B cell (primary cell): Measurements from ENCODE around the gene ARAP1. TPM values are rescaled to one million over a fixed set of nuclear protein-coding genes. Genes with fewer than 3 reads are reported as not detected.

Experiments
- ATAC-seq: fragments of 200-7000 bp; cut with Tn5 transposase; one replicate; pipeline ENCODE4 v1.10.0; 2021; ENCODE audit warnings: low read depth, mild to moderate bottlenecking, moderate number of reproducible peaks, moderate library complexity
- CTCF ChIA-PET: fragments of 350-600 bp; sonication (Branson Sonifier 250); formaldehyde crosslinking; loops from one replicate; lab custom pipeline; 2021; ENCODE audit warnings: antibody characterized with exemption, inconsistent platforms; lab: Charles Lee
- POLR2A ChIA-PET: fragments of 350-600 bp; sonication (Branson Sonifier 250); formaldehyde crosslinking; loops from one replicate; lab custom pipeline; 2021; ENCODE audit warnings: antibody characterized with exemption; lab: Charles Lee
- DNase-seq: peaks from one replicate; pipeline ENCODE4 v3.0.0; 2013
- H2AFZ ChIP-seq: 2 replicates; pipeline ENCODE4 v1.6.1; 2012; ENCODE audit warnings: mild to moderate bottlenecking, low read depth, low read length; ENCODE audit not compliant: insufficient read depth, poor library complexity, severe bottlenecking
- H3K27ac ChIP-seq, 2 donors: 1 replicate in 1 of 2; 2 replicates in 1 of 2; pipeline ENCODE4 v1.5.1; 2012 to 2013; ENCODE audit warnings: low read length in 2 of 2, mild to moderate bottlenecking in 2 of 2, moderate library complexity in 1 of 2
- H3K27me3 ChIP-seq, 4 experiments: fragments of 200-600 bp in 1 of 4; sonication (generic) in 1 of 4; replicated peaks in 1 of 4; 1 replicate in 2 of 4; 2 replicates in 2 of 4; pipeline versions ENCODE4 v1.6.1 to v1.7.0; 2013 to 2016; ENCODE audit warnings: low read length in 3 of 4, mild to moderate bottlenecking in 2 of 4, mixed read lengths in 1 of 4, moderate library complexity in 1 of 4; ENCODE audit not compliant: insufficient read depth in 4 of 4, control insufficient read depth in 3 of 4; ENCODE audit errors: control extremely low read depth in 1 of 4
- H3K36me3 ChIP-seq, 2 experiments: replicated peaks in 1 of 2; 1 replicate in 1 of 2; 2 replicates in 1 of 2; pipeline versions ENCODE4 v1.6.1 to v1.7.1; 2013; ENCODE audit warnings: low read length in 1 of 2; ENCODE audit not compliant: insufficient read depth in 2 of 2, control insufficient read depth in 1 of 2; ENCODE audit errors: control extremely low read depth in 1 of 2, extremely low read depth in 1 of 2
- H3K4me1 ChIP-seq, 2 donors: fragments of 200-600 bp in 1 of 2; sonication (generic) in 1 of 2; 1 replicate in 1 of 2; 2 replicates in 1 of 2; pipeline versions ENCODE4 v1.5.1 to v1.6.1; 2013 to 2017; ENCODE audit warnings: low read length in 2 of 2; ENCODE audit not compliant: control insufficient read depth in 2 of 2, insufficient read depth in 2 of 2
- H3K4me2 ChIP-seq: replicated peaks from 2 replicates; pipeline ENCODE3; 2012; ENCODE audit warnings: mild to moderate bottlenecking, low read depth, low read length; ENCODE audit not compliant: poor library complexity, severe bottlenecking
- H3K4me3 ChIP-seq, 5 experiments: fragments of 200-600 bp in 1 of 5; sonication (generic) in 1 of 5; 1 replicate in 3 of 5; 2 replicates in 2 of 5; pipeline versions ENCODE4 v1.5.1 to v1.7.0; 2011 to 2016; ENCODE audit warnings: low read length in 4 of 5, mild to moderate bottlenecking in 4 of 5, low read depth in 2 of 5, control low read depth in 1 of 5, moderate library complexity in 1 of 5; ENCODE audit not compliant: insufficient read depth in 1 of 5; ENCODE audit errors: control extremely low read depth in 1 of 5, extremely low read depth in 1 of 5
- H3K79me2 ChIP-seq: fragments of 200-600 bp; sonication (generic); one replicate; pipeline ENCODE4 v1.6.0; 2016; ENCODE audit warnings: low read length; ENCODE audit not compliant: control insufficient read depth, insufficient read depth
- H3K9ac ChIP-seq: fragments of 200-600 bp; sonication (generic); 2 replicates; pipeline ENCODE4 v1.6.1; 2017; ENCODE audit warnings: mild to moderate bottlenecking, low read length, moderate library complexity
- H3K9me3 ChIP-seq, 3 donors: one replicate each; pipeline versions ENCODE4 v1.6.1 to v1.7.1; 2013; ENCODE audit warnings: low read length in 2 of 3; ENCODE audit not compliant: control insufficient read depth in 2 of 3, insufficient read depth in 1 of 3; ENCODE audit errors: control extremely low read depth in 1 of 3
- H4K20me1 ChIP-seq: 2 replicates; pipeline ENCODE4 v1.6.0; 2012; ENCODE audit warnings: mild to moderate bottlenecking, low read length; ENCODE audit not compliant: insufficient read depth, control insufficient read depth, poor library complexity, severe bottlenecking
- H3K27ac Mint-ChIP-seq: one replicate; pipeline ENCODE4 v1.8.0; 2021; ENCODE audit warnings: mixed read lengths
- H3K27me3 Mint-ChIP-seq: one replicate; pipeline ENCODE4 v1.8.0; 2021; ENCODE audit warnings: mixed read lengths
- H3K4me1 Mint-ChIP-seq: one replicate; pipeline ENCODE4 v1.8.0; 2021; ENCODE audit warnings: mixed read lengths
- H3K4me3 Mint-ChIP-seq: one replicate; pipeline ENCODE4 v1.8.0; 2021; ENCODE audit warnings: mixed read lengths
- H3K9me3 Mint-ChIP-seq: one replicate; pipeline ENCODE4 v1.8.0; 2022; ENCODE audit warnings: mixed read lengths; ENCODE audit not compliant: insufficient read depth
- CTCF ChIP-seq: fragments of 200-600 bp; IDR thresholded peaks from one replicate; pipeline ENCODE4 v1.8.0; 2022; ENCODE audit warnings: antibody characterized with exemption, mild to moderate bottlenecking
- EZH2 ChIP-seq: IDR thresholded peaks from 2 replicates; pipeline ENCODE4 v1.6.1; 2012; ENCODE audit warnings: borderline replicate concordance, low read depth, mild to moderate bottlenecking, moderate library complexity, low read length; ENCODE audit not compliant: insufficient read depth, poor library complexity, severe bottlenecking
- WGBS: methylation state at CpG from one replicate; pipeline ENCODE4 v1.1.5; 2013; ENCODE audit warnings: missing lambda C conversion rate; ENCODE audit not compliant: insufficient coverage; 5-methylcytosine and 5-hydroxymethylcytosine counted together
- intact Hi-C: fragments of 100-400 bp; cut with micrococcal nuclease; formaldehyde crosslinking; loops from one replicate; pipeline ENCODE4 v1.10.0; 2022
- polyA plus RNA-seq: library from polyadenylated mRNA; depleted of rRNA; stranded (reverse); fragments of >200 nt; gene quantifications from 2 replicates; pipeline ENCODE4 v1.2.3, GENCODE V29; 2012
- total RNA-seq, 2 donors: library from RNA; stranded (reverse); fragments of 120-200 nt in 1 of 2; gene quantifications; 1 replicate in 1 of 2; 2 replicates in 1 of 2; pipeline versions ENCODE4 v1.2.3 to v1.2.4, GENCODE V29; 2013 to 2022

The ARAP1 gene
- total and polyA plus RNA-seq, 2 donors (not counting 1 experiment from before 2014, with no cell fraction given): 143 to 242 TPM

GRCh38 chr11:72781313-72782080 is 29.3 kb upstream of the ARAP1 start:
- DNase-seq (peak; percentile 77), ATAC-seq (peak; percentile 87)
- intact Hi-C loops: loop anchor here (1.0 kb wide), 1 partner anchor 33 kb away; the partner anchor contains the start of gene ATG16L2
- TF ChIP-seq EZH2 (no peak), CTCF (no peak)
- H2AFZ ChIP-seq: peak overlapping the region; percentile 79
- peaks cover 17% of the 10 kb centered on the region for H4K20me1 ChIP-seq
- peak overlapping the region in 1 of 2 donors; percentile 56 for H3K27ac ChIP-seq
- H3K36me3 ChIP-seq: no peaks in the 10 kb centered on the region
- no peaks in the 10 kb centered on the region for H3K27me3 ChIP-seq
- Mint-ChIP-seq H3K4me3 (peak overlapping the region; percentile 81), H3K27ac (peak overlapping the region; percentile 51), H3K27me3 (no peaks in the 10 kb centered on the region), H3K4me1 (peaks cover 38% of the 10 kb centered on the region), H3K9me3 (no peaks in the 10 kb centered on the region)
- H3K4me2 ChIP-seq: peak overlapping the region; percentile 100
- H3K4me1 ChIP-seq: peaks cover 26 to 29% of the 10 kb centered on the region in 2 donors
- peak overlapping the region; percentile 78 for H3K9ac ChIP-seq
- WGBS: 2% methylated on average over 81 of the region's 89 CpGs
- ChIA-PET CTCF (interaction anchor here (1.1 to 1.9 kb wide), 7 partner anchors 12 to 98 kb away, joined by 3 to 27 read pairs (median 4); partner anchors contain the start of gene STARD10), POLR2A (interaction anchor here (0.6 to 1.8 kb wide), 5 partner anchors 11 to 45 kb away, joined by 4 to 6 read pairs (median 4); no protein-coding TSS in a partner anchor)
- H3K79me2 ChIP-seq: peaks cover 28% of the 10 kb centered on the region
- H3K4me3 ChIP-seq: peak overlapping the region; percentile 4 to 77 (median 61)
- H3K9me3 ChIP-seq: no peaks in the 10 kb centered on the region

- ATAC-seq (no peak), DNase-seq (peak; percentile 16)
- peaks cover 24% of the 10 kb centered on the region in 2 donors for H3K4me1 ChIP-seq
- peak overlapping the region; percentile 78 for H3K9ac ChIP-seq
- peaks cover 28% of the 10 kb centered on the region for H3K79me2 ChIP-seq
- peaks cover 17% of the 10 kb centered on the region for H4K20me1 ChIP-seq
- CTCF ChIA-PET: interaction anchor here (1.1 kb wide), 1 partner anchor 29 kb away, joined by 5 read pairs; no protein-coding TSS in a partner anchor
- H3K27me3 ChIP-seq: no peaks in the 10 kb centered on the region
- no peaks in the 10 kb centered on the region for H3K9me3 ChIP-seq
- Mint-ChIP-seq H3K27ac (peak overlapping the region; percentile 56), H3K27me3 (no peaks in the 10 kb centered on the region), H3K4me3 (peak overlapping the region; percentile 75), H3K9me3 (no peaks in the 10 kb centered on the region), H3K4me1 (peaks cover 35% of the 10 kb centered on the region)
- H3K4me3 ChIP-seq: peak overlapping the region; percentile 4 to 77 (median 61)
- intact Hi-C loops: loop anchor here (1.0 kb wide), 1 partner anchor 33 kb away; the partner anchor contains the start of gene ATG16L2
- POLR2A ChIA-PET: interaction anchor here (0.5 to 1.8 kb wide), 4 partner anchors 12 to 35 kb away, joined by 4 to 7 read pairs (median 5); no protein-coding TSS in a partner anchor
- H2AFZ ChIP-seq: peak overlapping the region; percentile 79
- TF ChIP-seq EZH2: no peak
- TF ChIP-seq CTCF: no peak
- no peaks in the 10 kb centered on the region for H3K36me3 ChIP-seq
- H3K27ac ChIP-seq: peak overlapping the region in 1 of 2 donors; percentile 56
- peak overlapping the region; percentile 100 for H3K4me2 ChIP-seq
- WGBS: 37% methylated on average over 17 of the region's 17 CpGs
These were observed 28.8 kb upstream of the ARAP1 start for GRCh38 chr11:72781063-72781312.
